Measurements from ENCODE around the gene STK32C. TPM values are rescaled to one million over a fixed set of nuclear protein-coding genes. Genes with fewer than 3 reads are reported as not detected.
A peak's percentile ranks its signal among the peaks of the same experiment; 100 is the strongest.

The STK32C gene
- total RNA-seq, 2 donors from 2014 or later, result 0.78 to 4.0 TPM

GRCh38 chr10:132231656-132232022, 76.1 kb downstream of the STK32C start:
- ATAC-seq, result no peak

GRCh38 chr10:132230557-132231210, 77.1 kb downstream of the STK32C start:
- no peaks in the 10 kb centered on the region for H3K36me3 ChIP-seq (replicated peaks in 1 of 2; ENCODE audit: insufficient read depth in 1 of 2, low read depth in 2 of 2)
- no peak for DNase-seq
- H3K27ac ChIP-seq, result no peak overlapping the region
- no peak for TF ChIP-seq POLR2A (IDR thresholded peaks at IDR 0.05)
- no peak for TF ChIP-seq CTCF (IDR thresholded peaks at IDR 0.05)
- no peak for ATAC-seq
- no peak overlapping the region for H3K4me3 ChIP-seq
- WGBS, 2 donors, result 65 to 85% methylated on average over 10 to 20 of the region's 21 CpGs
- intact Hi-C loops (cut with DNase I), result no loop called here
- no peaks in the 10 kb centered on the region for H3K9me3 ChIP-seq
- H3K4me1 ChIP-seq, result no peaks in the 10 kb centered on the region
- H3K27me3 ChIP-seq, result no peaks in the 10 kb centered on the region

More at GRCh38 chr10:132231656-132232022, 76.1 kb downstream of the STK32C start:
- H3K4me3 ChIP-seq, result no peak overlapping the region
- H3K36me3 ChIP-seq (replicated peaks in 1 of 2; ENCODE audit: insufficient read depth in 1 of 2, low read depth in 2 of 2), result no peaks in the 10 kb centered on the region
- no peaks in the 10 kb centered on the region for H3K9me3 ChIP-seq
- no peaks in the 10 kb centered on the region for H3K4me1 ChIP-seq
- TF ChIP-seq CTCF (IDR thresholded peaks at IDR 0.05) (no peak), POLR2A (IDR thresholded peaks at IDR 0.05) (no peak)
- WGBS, 2 donors, result 82 to 87% methylated on average over 13 of the region's 13 CpGs
- no peaks in the 10 kb centered on the region for H3K27me3 ChIP-seq
- H3K27ac ChIP-seq, result no peak overlapping the region
- intact Hi-C loops (cut with DNase I), result no loop called here
- DNase-seq, result no peak

- Histone ChIP-seq H3K9me3 (no peaks in the 10 kb centered on the region), H3K4me1 (no peaks in the 10 kb centered on the region), H3K4me3 (no peak overlapping the region), H3K27ac (no peak overlapping the region), H3K27me3 (no peaks in the 10 kb centered on the region), H3K36me3 (replicated peaks in 1 of 2; ENCODE audit: insufficient read depth in 1 of 2, low read depth in 2 of 2) (no peaks in the 10 kb centered on the region)
- DNase-seq, result peak in 2 of 4 donors; percentile 13 to 23
- TF ChIP-seq CTCF (IDR thresholded peaks at IDR 0.05) (no peak), POLR2A (IDR thresholded peaks at IDR 0.05) (no peak)
- 63 to 83% methylated on average over 15 to 26 of the region's 36 CpGs for WGBS, 2 donors
- intact Hi-C loops (cut with DNase I), result loop anchor here (5.0 to 10.0 kb wide), 2 partner anchors 122 to 235 kb away; no protein-coding TSS in a partner anchor
- no peak for ATAC-seq
These were observed 77.8 kb downstream of the STK32C start for GRCh38 chr10:132229834-132230556.

DNA sequence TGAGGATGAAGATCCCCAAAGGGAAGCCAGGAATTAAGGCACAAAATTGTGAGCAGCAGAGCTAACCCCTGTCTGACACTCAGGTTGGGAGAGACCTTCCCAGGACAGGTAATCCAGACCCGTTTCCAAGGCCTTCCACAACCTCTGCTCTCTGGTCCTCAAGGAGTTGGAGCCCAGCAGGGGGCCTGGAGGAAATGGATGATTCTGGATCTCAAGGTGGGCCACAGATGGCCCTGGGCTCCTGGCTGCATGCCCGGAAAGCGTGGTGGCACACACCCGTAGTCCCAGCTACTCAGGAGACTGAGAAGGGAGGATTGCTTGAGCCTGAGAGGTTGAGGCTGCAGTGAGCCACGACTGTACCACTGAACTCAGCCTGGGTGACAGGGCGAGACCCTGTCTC, 78.7 kb downstream of the STK32C start:
- intact Hi-C loops (cut with DNase I), result loop anchor here (5.0 to 10.0 kb wide), 2 partner anchors 123 to 236 kb away; no protein-coding TSS in a partner anchor
- H3K27ac ChIP-seq, result no peak overlapping the region
- no peaks in the 10 kb centered on the region for H3K4me1 ChIP-seq
- ATAC-seq (no peak), DNase-seq (no peak)
- no peaks in the 10 kb centered on the region for H3K36me3 ChIP-seq (replicated peaks in 1 of 2; ENCODE audit: insufficient read depth in 1 of 2, low read depth in 2 of 2)
- no peak for TF ChIP-seq CTCF (IDR thresholded peaks at IDR 0.05)
- no peak for TF ChIP-seq POLR2A (IDR thresholded peaks at IDR 0.05)
- H3K4me3 ChIP-seq, result no peak overlapping the region
- no peaks in the 10 kb centered on the region for H3K9me3 ChIP-seq
- no peaks in the 10 kb centered on the region for H3K27me3 ChIP-seq
- 62 to 76% methylated on average over 2 to 6 of the region's 6 CpGs for WGBS, 2 donors

Measured in body of pancreas (tissue), 4 donors.